Hematopoietic multipotent progenitor cell treated with erythropoietin and hydrocortisone succinate and interleukin-3 and kit ligand, for 6 days (in vitro differentiated cells): ENCODE measurements around the gene DUSP2.
"Not testable (repeated sequence)": the region's sequence is repeated elsewhere in the genome, so short reads cannot be mapped to it uniquely, and the experiment has no call there.

Experiments used
- DNase-seq: peaks from one replicate; pipeline ENCODE4 v3.0.0-alpha.2; 2015

Gene DUSP2

GRCh38 chr2:96160366-96160765, 15.1 kb upstream of the DUSP2 start:
- DNase-seq = not testable (repeated sequence)

GRCh38 chr2:96159084-96159830, 14.0 kb upstream of the DUSP2 start:
- no peak for DNase-seq

GRCh38 chr2:96158554-96158940, 13.3 kb upstream of the DUSP2 start:
- DNase-seq = no peak

- DNase-seq = peak; percentile 77
These were observed 12.7 kb upstream of the DUSP2 start for GRCh38 chr2:96157649-96158553.

- no peak for DNase-seq
These were observed 11.8 kb upstream of the DUSP2 start for GRCh38 chr2:96156926-96157648.

- no peak for DNase-seq
These were observed 11.0 kb upstream of the DUSP2 start for GRCh38 chr2:96156011-96156820.

GRCh38 chr2:96154506-96155380, 9.5 kb upstream of the DUSP2 start:
- DNase-seq = no peak

- peak; percentile 26 for DNase-seq
These were observed 8.8 kb upstream of the DUSP2 start for GRCh38 chr2:96153991-96154431.

- no peak for DNase-seq
These were observed 8.1 kb upstream of the DUSP2 start for GRCh38 chr2:96153291-96153713.

GRCh38 chr2:96152304-96153161, 7.3 kb upstream of the DUSP2 start:
- no peak for DNase-seq

GRCh38 chr2:96151595-96152303, 6.5 kb upstream of the DUSP2 start:
- DNase-seq = no peak

GRCh38 chr2:96150791-96151594, 5.8 kb upstream of the DUSP2 start:
- DNase-seq = no peak

GRCh38 chr2:96150007-96150640, 4.9 kb upstream of the DUSP2 start:
- DNase-seq = no peak

- DNase-seq = peak; percentile 85
These were observed 3.4 kb upstream of the DUSP2 start for GRCh38 chr2:96148410-96149217.

- peak; percentile 32 for DNase-seq
These were observed 2.5 kb upstream of the DUSP2 start for GRCh38 chr2:96147593-96148201.

- peak; percentile 31 for DNase-seq
These were observed 1.8 kb upstream of the DUSP2 start for GRCh38 chr2:96146881-96147592.
